GM20000 (cell line): ENCODE measurements around the gene XNDC1N.

Experiments used
- DNase-seq: peaks from one replicate; pipeline ENCODE4 v3.0.0; 2012; ENCODE audit warnings: low spot score
- TF ChIP-seq, protein P1 (sequence below): IDR thresholded peaks from 2 replicates; pipeline ENCODE4 v1.5.1; 2012; ENCODE audit warnings: mild to moderate bottlenecking, control low read depth; ENCODE audit errors: extremely low read depth, missing control alignments

XNDC1N gene

DNA sequence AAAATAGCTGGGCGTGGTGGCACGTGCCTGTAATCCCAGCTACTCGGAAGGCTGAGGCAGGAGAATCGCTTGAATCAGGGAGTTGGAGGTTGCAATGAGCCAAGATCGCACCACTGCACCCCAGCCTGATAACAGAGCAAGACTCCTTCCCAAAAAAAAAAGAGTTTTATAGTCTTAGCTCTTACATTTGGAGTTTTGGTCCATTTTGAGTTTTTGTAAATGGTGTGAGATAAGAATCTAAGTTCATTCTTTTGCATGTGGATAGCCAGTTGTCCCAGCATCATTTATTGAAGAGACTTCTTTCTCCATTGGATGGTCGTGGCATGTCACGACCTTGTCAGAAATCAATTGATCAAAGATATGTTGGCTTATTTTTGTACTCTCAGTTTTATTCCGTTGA, 35.1 kb upstream of the XNDC1N start:
- DNase-seq, result no peak
- TF ChIP-seq, protein P1, sequence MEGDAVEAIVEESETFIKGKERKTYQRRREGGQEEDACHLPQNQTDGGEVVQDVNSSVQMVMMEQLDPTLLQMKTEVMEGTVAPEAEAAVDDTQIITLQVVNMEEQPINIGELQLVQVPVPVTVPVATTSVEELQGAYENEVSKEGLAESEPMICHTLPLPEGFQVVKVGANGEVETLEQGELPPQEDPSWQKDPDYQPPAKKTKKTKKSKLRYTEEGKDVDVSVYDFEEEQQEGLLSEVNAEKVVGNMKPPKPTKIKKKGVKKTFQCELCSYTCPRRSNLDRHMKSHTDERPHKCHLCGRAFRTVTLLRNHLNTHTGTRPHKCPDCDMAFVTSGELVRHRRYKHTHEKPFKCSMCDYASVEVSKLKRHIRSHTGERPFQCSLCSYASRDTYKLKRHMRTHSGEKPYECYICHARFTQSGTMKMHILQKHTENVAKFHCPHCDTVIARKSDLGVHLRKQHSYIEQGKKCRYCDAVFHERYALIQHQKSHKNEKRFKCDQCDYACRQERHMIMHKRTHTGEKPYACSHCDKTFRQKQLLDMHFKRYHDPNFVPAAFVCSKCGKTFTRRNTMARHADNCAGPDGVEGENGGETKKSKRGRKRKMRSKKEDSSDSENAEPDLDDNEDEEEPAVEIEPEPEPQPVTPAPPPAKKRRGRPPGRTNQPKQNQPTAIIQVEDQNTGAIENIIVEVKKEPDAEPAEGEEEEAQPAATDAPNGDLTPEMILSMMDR, result no peak

DNA sequence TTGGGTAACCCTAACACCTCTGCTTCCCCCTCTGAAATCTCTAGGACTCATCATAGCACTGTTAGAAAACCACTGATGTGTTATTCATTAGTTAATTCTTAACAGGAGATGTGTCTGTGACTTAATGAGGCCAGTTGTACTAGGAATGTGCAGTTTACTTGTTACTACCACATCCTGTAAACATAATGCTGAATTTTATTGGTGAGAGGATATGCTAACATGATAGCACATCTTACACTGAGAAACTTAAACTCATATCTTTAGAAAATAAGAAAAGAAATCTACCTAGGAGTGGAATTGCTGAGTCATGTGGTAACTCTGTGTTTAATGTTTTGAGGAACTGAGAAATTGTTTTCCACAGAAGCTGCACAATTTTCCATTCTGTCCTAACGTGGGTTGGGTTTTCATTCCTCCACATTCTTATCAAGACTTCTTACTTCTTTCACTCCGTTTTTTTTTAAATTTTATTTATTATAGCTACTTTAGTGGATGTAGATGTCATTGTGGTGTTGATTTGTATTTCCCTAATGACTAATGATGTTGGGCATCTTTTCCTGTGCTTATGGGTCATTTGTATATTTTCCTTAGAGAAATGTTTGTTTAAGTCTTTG, 34.1 kb upstream of the XNDC1N start:
- TF ChIP-seq, protein P1, result no peak
- DNase-seq, result peak; percentile 37

DNA sequence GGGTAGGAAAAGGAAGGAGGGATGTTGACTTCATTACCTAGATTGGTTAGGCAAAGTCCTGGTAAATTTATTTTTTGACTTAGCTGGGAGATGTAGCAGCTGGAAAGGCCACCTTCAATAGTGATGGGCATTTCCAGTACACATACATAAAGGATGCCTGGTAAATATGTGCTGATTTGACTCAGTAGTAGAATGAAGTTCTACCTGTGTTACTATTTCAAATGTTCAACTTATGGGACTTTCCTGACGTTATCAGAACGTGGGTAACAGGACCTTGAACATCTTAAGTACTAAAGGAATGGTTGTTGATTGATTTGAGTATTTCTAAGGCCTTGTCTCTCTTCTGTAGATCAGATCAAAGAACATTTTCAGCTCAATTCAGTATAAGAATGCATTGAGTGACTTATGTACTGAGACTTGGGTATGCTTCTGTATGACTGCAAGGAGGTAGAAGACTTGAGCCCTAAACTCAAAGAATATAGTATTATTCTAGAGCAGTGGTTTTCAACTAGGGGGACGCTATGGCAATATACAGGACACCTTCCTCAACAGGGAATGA, 27.6 kb upstream of the XNDC1N start:
- TF ChIP-seq, protein P1, result no peak
- no peak for DNase-seq

DNA sequence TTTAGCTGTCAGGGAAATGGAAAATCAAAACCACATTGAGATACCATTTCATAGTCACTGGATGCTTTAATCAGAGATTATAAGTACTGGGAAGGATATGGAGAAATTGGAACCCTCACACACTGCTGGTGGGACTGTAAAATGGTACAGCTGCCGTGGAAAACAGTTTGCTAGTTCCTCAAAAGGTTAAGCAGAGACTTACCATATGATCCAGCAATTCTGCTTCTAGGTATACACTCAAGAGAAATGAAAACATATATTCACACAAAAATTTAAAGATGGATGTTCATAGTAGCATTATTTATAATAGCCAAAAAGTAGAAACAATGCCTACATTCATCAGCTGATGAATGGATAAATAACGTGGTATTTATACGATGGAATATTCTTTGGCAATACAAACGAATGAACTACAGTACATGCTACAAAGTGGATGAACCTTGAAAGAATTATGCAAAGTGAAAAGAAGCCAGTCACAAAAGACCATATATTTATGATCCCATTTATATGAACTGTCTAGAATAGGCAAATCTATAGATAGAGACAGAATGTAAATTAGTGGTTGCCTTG, 23.4 kb upstream of the XNDC1N start:
- TF ChIP-seq, protein P1, result no peak
- no peak for DNase-seq

DNA sequence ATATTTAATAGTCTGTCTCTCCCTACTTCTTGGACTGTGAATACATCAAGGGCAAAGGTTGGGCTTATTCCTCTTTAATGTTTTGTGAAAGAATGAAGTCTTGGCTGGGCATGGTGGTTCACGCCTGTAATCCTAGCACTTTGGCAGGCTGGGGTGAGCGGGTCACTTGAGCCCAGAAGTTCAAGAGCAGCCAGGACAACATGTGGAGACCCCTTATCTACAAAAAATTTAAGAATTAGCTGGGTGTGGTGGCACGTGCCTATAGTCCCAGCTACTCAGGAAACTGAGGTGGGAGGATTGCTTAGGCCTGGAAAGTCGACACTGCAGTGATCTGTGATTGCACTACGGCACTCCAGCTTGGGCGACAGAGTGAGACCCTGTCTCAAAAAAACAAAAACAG, 20.6 kb upstream of the XNDC1N start:
- DNase-seq, result no peak
- TF ChIP-seq, protein P1, result no peak

DNA sequence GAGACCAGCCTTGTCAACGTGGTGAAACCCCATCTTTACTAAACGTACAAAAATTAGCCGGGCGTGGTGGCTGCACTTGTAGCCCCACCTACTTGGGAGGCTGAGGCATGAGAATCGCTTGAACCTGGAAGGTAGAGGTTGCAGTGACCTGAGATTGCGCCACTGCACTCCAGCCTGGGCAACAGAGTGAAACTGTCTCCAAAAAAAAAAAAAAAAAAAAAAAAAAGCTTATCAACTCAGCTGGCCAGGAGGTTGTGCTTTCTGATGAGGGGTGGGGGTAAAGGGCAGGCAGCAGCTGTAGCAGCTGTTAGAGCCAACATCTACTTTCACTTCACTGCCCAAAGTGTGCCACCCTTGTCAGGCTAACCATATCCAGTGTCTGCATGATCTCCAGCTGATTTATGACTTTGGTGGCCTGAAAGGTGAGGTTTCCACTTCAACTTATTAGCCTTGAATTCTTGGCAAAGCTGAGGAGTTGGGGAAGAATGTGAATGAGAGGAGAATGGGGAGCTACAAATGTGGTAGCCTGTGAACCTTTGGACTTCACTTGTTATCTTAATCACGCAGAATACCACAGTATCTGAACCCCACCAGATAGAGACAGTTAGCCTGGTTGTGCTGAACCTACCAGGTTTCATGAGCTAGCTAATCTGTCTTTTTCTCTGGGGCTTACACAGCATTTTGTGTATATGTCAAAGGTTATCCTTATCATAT, 20.1 kb upstream of the XNDC1N start:
- DNase-seq, result no peak
- TF ChIP-seq, protein P1, result no peak

DNA sequence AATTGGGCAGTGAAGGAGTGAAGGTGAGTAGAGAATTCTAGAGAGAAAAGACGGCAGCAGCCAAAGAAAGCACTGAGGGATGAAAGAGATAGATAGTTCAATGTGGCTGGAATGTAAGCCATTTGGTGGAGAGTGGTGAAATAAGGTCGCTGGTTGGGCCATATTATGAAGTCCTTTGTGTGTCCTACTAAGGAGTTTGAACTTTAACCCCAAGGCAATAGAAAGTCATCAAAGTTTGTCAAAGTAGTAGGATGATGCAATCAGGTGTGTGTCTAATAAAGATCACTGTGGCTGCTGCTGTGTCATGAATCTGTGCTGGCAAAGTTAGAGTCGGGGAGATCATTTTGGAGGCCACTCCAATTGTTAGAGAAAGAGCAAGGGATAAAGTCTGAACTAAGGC, 19.1 kb upstream of the XNDC1N start:
- no peak for DNase-seq
- TF ChIP-seq, protein P1, result no peak
